Caco-2 (cell line): ENCODE measurements around the gene SAMD11. TPM values are rescaled to one million over a fixed set of nuclear protein-coding genes. Genes with fewer than 3 reads are reported as not detected.

Experiments used
- BruUV-seq: library from RNA; stranded (reverse); fragments of 400-500 nt; replicated peaks from 2 replicates; lab custom pipeline; 2021; lab: Mats Ljungman, UMichigan
- CTCF ChIA-PET: fragments of 300-600 bp; sonication (Branson Sonifier 250); formaldehyde crosslinking; loops from one replicate; lab custom pipeline; 2022; ENCODE audit warnings: antibody characterized with exemption; lab: Charles Lee
- POLR2A ChIA-PET: fragments of 300-600 bp; sonication (Branson Sonifier 250); formaldehyde crosslinking; loops from one replicate; lab custom pipeline; 2022; ENCODE audit warnings: antibody characterized with exemption; lab: Charles Lee
- DNase-seq, 2 experiments: peaks; one replicate each; pipeline versions ENCODE4 v3.0.0 to v3.0.0-alpha.2; 2020 to 2022
- H3K27me3 ChIP-seq: replicated peaks from 2 replicates; pipeline ENCODE4 v1.6.0; 2011; ENCODE audit warnings: low read length; ENCODE audit not compliant: control insufficient read depth, insufficient read depth
- H3K36me3 ChIP-seq: 2 replicates; pipeline ENCODE4 v1.5.1; 2011; ENCODE audit warnings: low read length; ENCODE audit not compliant: control insufficient read depth, insufficient read depth
- H3K4me1 ChIP-seq: fragments of 250-450 bp; sonication (Bioruptor Pico); 2 replicates; pipeline ENCODE4 v1.5.1; 2020; ENCODE audit warnings: mild to moderate bottlenecking
- H3K4me3 ChIP-seq: 2 replicates; pipeline ENCODE4 v1.5.1; 2011; ENCODE audit warnings: low read depth, mild to moderate bottlenecking, control low read depth, low read length
- H3K9me3 ChIP-seq: fragments of 250-450 bp; sonication (Bioruptor Pico); 2 replicates; pipeline ENCODE4 v1.5.1; 2020; ENCODE audit warnings: mild to moderate bottlenecking, moderate library complexity
- H3K27ac Mint-ChIP-seq: one replicate; pipeline ENCODE4 v1.8.0; 2022; ENCODE audit warnings: mixed read lengths; ENCODE audit not compliant: unreplicated experiment
- H3K27me3 Mint-ChIP-seq: one replicate; pipeline ENCODE4 v1.8.0; 2022; ENCODE audit warnings: mixed read lengths; ENCODE audit not compliant: insufficient read depth, unreplicated experiment
- H3K36me3 Mint-ChIP-seq: one replicate; pipeline ENCODE4 v1.8.0; 2022; ENCODE audit warnings: mild to moderate bottlenecking, mixed read lengths; ENCODE audit not compliant: insufficient read depth, unreplicated experiment
- H3K4me1 Mint-ChIP-seq: one replicate; pipeline ENCODE4 v1.8.0; 2022; ENCODE audit warnings: low read depth, mixed read lengths; ENCODE audit not compliant: unreplicated experiment
- H3K4me3 Mint-ChIP-seq: one replicate; pipeline ENCODE4 v1.8.0; 2022; ENCODE audit warnings: mild to moderate bottlenecking, moderate library complexity, mixed read lengths; ENCODE audit not compliant: unreplicated experiment
- H3K9me3 Mint-ChIP-seq: one replicate; pipeline ENCODE4 v1.8.0; 2022; ENCODE audit warnings: mixed read lengths; ENCODE audit not compliant: unreplicated experiment
- CTCF ChIP-seq, 2 experiments: fragments of 200-600 bp in 1 of 2; IDR thresholded peaks; 1 replicate in 1 of 2; 2 replicates in 1 of 2; pipeline versions ENCODE4 v1.5.1 to v1.8.0; 2011 to 2022; ENCODE audit warnings: antibody characterized with exemption in 1 of 2, control low read depth in 1 of 2, inconsistent platforms in 1 of 2, low read depth in 1 of 2, low read length in 1 of 2, mild to moderate bottlenecking in 1 of 2, moderate library complexity in 1 of 2; ENCODE audit not compliant: insufficient read depth in 1 of 2, severe bottlenecking in 1 of 2, unreplicated experiment in 1 of 2
- intact Hi-C: fragments of 100-400 bp; cut with micrococcal nuclease; formaldehyde crosslinking; loops from one replicate; pipeline ENCODE4 v1.10.0; 2022; ENCODE audit not compliant: unreplicated experiment
- total RNA-seq: library from RNA; stranded (reverse); gene quantifications from 2 replicates; pipeline ENCODE4 v1.2.3, GENCODE V29; 2022

The SAMD11 gene
- total RNA-seq, 1 experiment from 2014 or later, result 0.54 TPM

- H3K27me3 Mint-ChIP-seq, result peaks cover 5% of the 10 kb centered on the region
- H3K36me3 Mint-ChIP-seq, result no peaks in the 10 kb centered on the region
- DNase-seq, result no peak
- H3K9me3 ChIP-seq, result no peaks in the 10 kb centered on the region
- H3K4me3 Mint-ChIP-seq, result no peak overlapping the region
- no peak for TF ChIP-seq CTCF (IDR thresholded peaks at IDR 0.05; ENCODE audit: insufficient read depth in 1 of 2, low read depth in 1 of 2, low read length in 1 of 2, severe bottlenecking in 1 of 2, unreplicated experiment in 1 of 2)
- no peaks in the 10 kb centered on the region for H3K27me3 ChIP-seq
- H3K36me3 ChIP-seq, result no peaks in the 10 kb centered on the region
- no peak overlapping the region for H3K27ac Mint-ChIP-seq
- no TSS peak for BruUV-seq
- H3K9me3 Mint-ChIP-seq, result no peaks in the 10 kb centered on the region
- peaks cover 13% of the 10 kb centered on the region for H3K4me1 ChIP-seq
- ChIA-PET POLR2A (no interaction called here), CTCF (interaction anchor here (1.0 to 1.9 kb wide), 3 partner anchors 15 to 50 kb away, joined by 3 to 10 read pairs (median 6); no protein-coding TSS in a partner anchor)
- no peaks in the 10 kb centered on the region for H3K4me1 Mint-ChIP-seq
- intact Hi-C loops, result no loop called here
- no peak overlapping the region for H3K4me3 ChIP-seq
Observed at GRCh38 chr1:920010-920409, 3.7 kb upstream of the SAMD11 start.

- no peaks in the 10 kb centered on the region for H3K27me3 ChIP-seq
- intact Hi-C loops, result no loop called here
- Mint-ChIP-seq H3K36me3 (no peaks in the 10 kb centered on the region), H3K9me3 (no peaks in the 10 kb centered on the region), H3K27ac (no peak overlapping the region), H3K4me3 (no peak overlapping the region), H3K27me3 (peaks cover 5% of the 10 kb centered on the region), H3K4me1 (no peaks in the 10 kb centered on the region)
- POLR2A ChIA-PET, result no interaction called here
- H3K36me3 ChIP-seq, result no peaks in the 10 kb centered on the region
- H3K4me3 ChIP-seq, result no peak overlapping the region
- DNase-seq, result no peak
- TF ChIP-seq CTCF (IDR thresholded peaks at IDR 0.05; ENCODE audit: insufficient read depth in 1 of 2, low read depth in 1 of 2, low read length in 1 of 2, severe bottlenecking in 1 of 2, unreplicated experiment in 1 of 2), result no peak
- BruUV-seq, result no TSS peak
- H3K4me1 ChIP-seq, result peaks cover 13% of the 10 kb centered on the region
- no peaks in the 10 kb centered on the region for H3K9me3 ChIP-seq
- CTCF ChIA-PET, result interaction anchor here (1.1 to 1.9 kb wide), 2 partner anchors 16 to 18 kb away, joined by 6 to 10 read pairs; no protein-coding TSS in a partner anchor
Observed at GRCh38 chr1:920521-920920, 3.2 kb upstream of the SAMD11 start.

GRCh38 chr1:921011-921837, 2.5 kb upstream of the SAMD11 start:
- 0 out of 2 replicates have a peak, but pooled peaks cover 3% of the 10 kb centered on the region for H3K27me3 ChIP-seq
- H3K4me3 Mint-ChIP-seq, result no peak overlapping the region

More at GRCh38 chr1:921011-921837, 2.5 kb upstream of the SAMD11 start:
- POLR2A ChIA-PET, result no interaction called here
- CTCF ChIA-PET, result interaction anchor here (1.1 kb wide), 1 partner anchor 17 kb away, joined by 10 read pairs; no protein-coding TSS in a partner anchor
- Histone ChIP-seq H3K9me3 (no peaks in the 10 kb centered on the region), H3K4me1 (peaks cover 13% of the 10 kb centered on the region), H3K4me3 (no peak overlapping the region), H3K36me3 (no peaks in the 10 kb centered on the region)
- no peaks in the 10 kb centered on the region for H3K9me3 Mint-ChIP-seq
- H3K27me3 Mint-ChIP-seq, result peaks cover 6% of the 10 kb centered on the region
- TF ChIP-seq CTCF (IDR thresholded peaks at IDR 0.05; ENCODE audit: insufficient read depth in 1 of 2, low read depth in 1 of 2, low read length in 1 of 2, severe bottlenecking in 1 of 2, unreplicated experiment in 1 of 2), result peak; percentile 41 to 59
- DNase-seq, result peak; percentile 74 to 75
- intact Hi-C loops, result no loop called here
- BruUV-seq, result no TSS peak
- no peaks in the 10 kb centered on the region for H3K36me3 Mint-ChIP-seq
- H3K27ac Mint-ChIP-seq, result no peak overlapping the region
- no peaks in the 10 kb centered on the region for H3K4me1 Mint-ChIP-seq
